HUES64 (cell line): ENCODE measurements around the gene RNU6-1.
A peak's percentile ranks its signal among the peaks of the same experiment; 100 is the strongest.

Experiments used
- H3K27ac ChIP-seq: 2 replicates; pipeline ENCODE4 v1.7.0; 2013; ENCODE audit warnings: low read depth, low read length, inconsistent platforms
- H3K27me3 ChIP-seq: 2 replicates; pipeline ENCODE4 v1.6.1; 2013; ENCODE audit warnings: mild to moderate bottlenecking, low read length; ENCODE audit not compliant: insufficient read depth
- H3K36me3 ChIP-seq: 2 replicates; pipeline ENCODE4 v1.6.1; 2013; ENCODE audit warnings: mild to moderate bottlenecking, low read length; ENCODE audit not compliant: insufficient read depth
- H3K4me1 ChIP-seq: 2 replicates; pipeline ENCODE4 v1.6.1; 2013; ENCODE audit warnings: mild to moderate bottlenecking, low read length, moderate library complexity; ENCODE audit not compliant: insufficient read depth
- H3K4me3 ChIP-seq: 2 replicates; pipeline ENCODE4 v1.5.1; 2013; ENCODE audit warnings: mild to moderate bottlenecking, low read length, moderate library complexity
- H3K9ac ChIP-seq: 2 replicates; pipeline ENCODE4 v1.6.1; 2013; ENCODE audit warnings: mild to moderate bottlenecking, low read depth, low read length
- H3K9me3 ChIP-seq: 2 replicates; pipeline ENCODE4 v1.6.1; 2013; ENCODE audit warnings: low read depth, low read length; ENCODE audit not compliant: insufficient read depth
- WGBS: fragments of 150-250, 120-280 bp; methylation state at CpG from one replicate; pipeline ENCODE4 v1.1.7; 2013; ENCODE audit warnings: missing lambda C conversion rate; 5-methylcytosine and 5-hydroxymethylcytosine counted together

The RNU6-1 gene

GRCh38 chr15:67824197-67824968 is 15.5 kb downstream of the RNU6-1 start:
- Histone ChIP-seq H3K9ac (no peak overlapping the region), H3K4me3 (peak overlapping the region; percentile 3; the same call in 1 of the 2 replicates), H3K4me1 (peaks cover 12% of the 10 kb centered on the region), H3K27me3 (peaks cover 99% of the 10 kb centered on the region), H3K9me3 (no peaks in the 10 kb centered on the region), H3K27ac (no peak overlapping the region), H3K36me3 (no peaks in the 10 kb centered on the region)
- WGBS = 13% methylated on average over 21 of the region's 21 CpGs

- WGBS = 2% methylated on average over 93 of the region's 94 CpGs
Observed at GRCh38 chr15:67823314-67824196, 16.3 kb downstream of the RNU6-1 start.

GRCh38 chr15:67822537-67823313 is 17.1 kb downstream of the RNU6-1 start:
- H3K27ac ChIP-seq = no peak overlapping the region
- peaks cover 7% of the 10 kb centered on the region; the same call in 1 of the 2 replicates for H3K4me1 ChIP-seq
- H3K9me3 ChIP-seq = no peaks in the 10 kb centered on the region
- no peak overlapping the region for H3K9ac ChIP-seq
- peak overlapping the region; percentile 9 for H3K4me3 ChIP-seq
- 4% methylated on average over 46 of the region's 46 CpGs for WGBS
- peaks cover 98% of the 10 kb centered on the region for H3K27me3 ChIP-seq
- no peaks in the 10 kb centered on the region for H3K36me3 ChIP-seq

More at GRCh38 chr15:67823314-67824196, 16.3 kb downstream of the RNU6-1 start:
- H3K27me3 ChIP-seq = peaks cover 98% of the 10 kb centered on the region
- peaks cover 8% of the 10 kb centered on the region; the same call in 1 of the 2 replicates for H3K4me1 ChIP-seq
- H3K9ac ChIP-seq = no peak overlapping the region
- H3K27ac ChIP-seq = no peak overlapping the region
- H3K36me3 ChIP-seq = no peaks in the 10 kb centered on the region
- H3K9me3 ChIP-seq = no peaks in the 10 kb centered on the region
- peak overlapping the region; percentile 9 for H3K4me3 ChIP-seq

- no peak overlapping the region for H3K9ac ChIP-seq
- 3% methylated on average over 43 of the region's 43 CpGs for WGBS
- peak overlapping the region; percentile 24 for H3K4me3 ChIP-seq
- peaks cover 96% of the 10 kb centered on the region for H3K27me3 ChIP-seq
- H3K9me3 ChIP-seq = no peaks in the 10 kb centered on the region
- H3K4me1 ChIP-seq = peaks cover 7% of the 10 kb centered on the region; the same call in 1 of the 2 replicates
- no peaks in the 10 kb centered on the region for H3K36me3 ChIP-seq
- no peak overlapping the region for H3K27ac ChIP-seq
Observed at GRCh38 chr15:67821784-67822440, 17.9 kb downstream of the RNU6-1 start.

DNA sequence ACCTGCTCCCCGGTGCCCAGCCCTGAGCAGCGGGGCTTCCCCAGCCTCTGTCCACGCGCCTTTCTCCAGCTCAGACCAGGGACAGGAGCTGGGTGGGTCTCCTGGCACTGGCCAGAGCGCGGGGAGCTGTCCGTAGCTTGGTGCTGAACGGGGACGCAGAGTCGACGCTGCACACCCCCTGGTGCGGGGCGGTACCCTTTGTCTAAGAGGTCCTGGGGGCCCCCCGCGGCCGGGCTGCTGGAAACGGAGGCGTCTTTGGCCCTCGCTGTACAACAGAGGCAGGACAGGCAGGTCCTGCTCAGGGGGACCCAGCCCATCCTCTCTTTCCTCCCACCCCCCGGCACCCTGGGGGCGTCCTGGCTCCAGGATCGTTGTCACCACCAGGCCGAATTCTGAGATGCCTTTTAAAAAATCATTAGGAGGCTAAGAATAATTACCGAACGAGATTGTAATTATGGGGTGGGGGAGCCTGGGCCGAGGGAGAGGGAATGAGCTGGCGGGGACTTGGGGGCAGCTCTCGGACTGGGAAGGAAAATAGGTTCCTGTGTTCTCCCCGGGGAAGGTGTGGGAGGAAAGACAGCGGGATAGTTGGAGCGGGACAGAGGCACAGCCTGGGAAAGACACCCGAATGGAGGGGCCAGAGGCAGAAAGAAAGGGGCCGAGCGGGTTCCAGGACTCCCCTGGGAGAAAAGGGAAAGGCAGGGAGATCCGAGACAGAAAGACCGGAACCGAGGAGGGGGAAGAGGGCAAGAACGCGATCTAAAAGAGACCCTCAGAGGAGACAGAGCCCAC is 18.7 kb downstream of the RNU6-1 start:
- Histone ChIP-seq H3K9ac (no peak overlapping the region), H3K36me3 (no peaks in the 10 kb centered on the region), H3K9me3 (peaks cover 5% of the 10 kb centered on the region; the same call in 1 of the 2 replicates), H3K27ac (no peak overlapping the region), H3K27me3 (peaks cover 89% of the 10 kb centered on the region), H3K4me1 (peaks cover 7% of the 10 kb centered on the region; the same call in 1 of the 2 replicates), H3K4me3 (peak overlapping the region; percentile 24)
- 5% methylated on average over 39 of the region's 39 CpGs for WGBS

DNA sequence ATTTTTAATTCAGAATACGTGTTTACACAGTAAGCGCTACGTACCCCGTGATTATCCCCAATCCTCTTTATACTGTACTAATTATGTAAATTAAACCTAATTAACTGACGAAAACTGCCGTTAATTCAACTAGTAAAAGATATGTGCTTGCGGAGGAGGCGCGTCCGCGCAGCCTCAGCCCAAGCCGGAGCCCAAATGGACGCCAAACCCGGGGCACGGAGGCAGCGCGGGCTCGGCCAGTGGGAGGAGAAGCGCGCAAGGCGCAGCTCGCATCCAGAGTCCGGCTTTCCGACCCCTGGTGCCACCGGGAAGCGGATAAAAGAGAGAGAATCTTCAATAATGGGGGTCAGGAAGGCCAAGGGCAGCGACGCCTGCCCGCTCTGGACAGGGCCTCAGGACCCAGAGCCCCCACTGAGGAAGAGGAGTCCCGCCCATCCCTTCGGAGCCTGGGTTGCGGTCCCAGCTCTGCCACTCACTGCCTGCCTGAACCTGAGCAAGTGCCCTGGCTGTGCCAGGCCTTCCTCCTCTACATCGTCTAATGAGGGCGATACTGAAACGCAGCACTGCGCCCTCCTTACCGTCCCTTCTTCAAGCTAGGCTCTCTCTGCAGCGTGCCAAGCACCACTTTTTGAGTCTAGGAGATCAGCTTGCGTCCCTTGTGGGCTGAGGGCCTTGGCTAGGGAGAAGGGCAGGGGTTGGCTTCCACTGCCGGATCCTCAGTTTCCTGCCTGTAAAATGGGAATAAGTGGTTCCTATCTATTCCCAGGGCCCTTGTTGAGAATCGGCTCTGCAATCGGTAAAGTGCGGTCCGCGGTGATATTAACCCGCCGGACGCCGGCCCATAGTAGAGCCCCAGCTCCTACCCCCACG is 19.5 kb downstream of the RNU6-1 start:
- H3K27me3 ChIP-seq = peaks cover 81% of the 10 kb centered on the region
- H3K4me1 ChIP-seq = peaks cover 7% of the 10 kb centered on the region; the same call in 1 of the 2 replicates
- H3K27ac ChIP-seq = no peak overlapping the region
- H3K9ac ChIP-seq = no peak overlapping the region
- no peaks in the 10 kb centered on the region for H3K36me3 ChIP-seq
- 45% methylated on average over 49 of the region's 50 CpGs for WGBS
- peak overlapping the region; percentile 3; the same call in 1 of the 2 replicates for H3K4me3 ChIP-seq
- H3K9me3 ChIP-seq = peaks cover 7% of the 10 kb centered on the region; the same call in 1 of the 2 replicates

DNA sequence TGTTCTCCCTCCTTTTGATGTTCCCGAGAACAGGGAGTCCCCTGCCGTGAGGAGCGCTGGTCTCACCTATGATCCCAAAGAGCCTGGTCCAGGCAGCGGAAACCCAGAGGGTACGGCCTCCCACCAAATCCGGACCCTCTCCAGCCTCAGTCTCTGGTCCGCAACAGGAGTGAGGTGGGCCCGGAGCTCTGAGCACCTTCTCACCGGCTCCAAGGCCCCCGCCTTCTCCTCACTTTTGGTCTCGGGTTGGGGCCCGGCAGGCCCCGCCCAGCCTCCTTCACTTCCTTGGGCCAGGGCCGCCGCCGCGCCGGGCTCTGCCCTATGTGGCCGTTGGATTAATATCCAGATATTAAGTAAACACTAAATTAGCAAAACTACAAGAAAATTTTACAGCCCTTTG is 20.2 kb downstream of the RNU6-1 start:
- 57% methylated on average over 19 of the region's 19 CpGs for WGBS
- Histone ChIP-seq H3K9me3 (peaks cover 7% of the 10 kb centered on the region; the same call in 1 of the 2 replicates), H3K4me1 (peaks cover 7% of the 10 kb centered on the region; the same call in 1 of the 2 replicates), H3K9ac (no peak overlapping the region), H3K27me3 (peaks cover 75% of the 10 kb centered on the region), H3K4me3 (peak overlapping the region; percentile 3; the same call in 1 of the 2 replicates), H3K36me3 (no peaks in the 10 kb centered on the region), H3K27ac (no peak overlapping the region)

DNA sequence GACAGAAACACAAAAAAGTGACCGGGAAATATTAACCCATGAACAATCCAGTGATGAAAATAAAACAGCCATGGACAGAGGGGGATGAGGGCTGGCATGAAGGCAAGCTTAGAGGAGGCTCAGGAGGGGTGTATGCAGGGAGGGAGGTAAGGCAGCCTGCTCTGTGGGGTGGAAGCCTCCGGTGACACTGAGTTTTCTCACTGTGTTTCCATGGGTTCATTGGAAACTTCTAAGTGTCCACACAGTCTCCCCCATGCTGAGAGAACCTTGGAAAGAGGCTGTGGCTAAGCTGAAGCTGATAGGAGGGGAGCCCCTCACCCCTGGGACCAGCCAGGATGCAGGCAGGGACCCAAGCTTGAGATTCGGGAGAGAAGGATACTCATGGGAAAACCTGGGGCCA is 21.4 kb downstream of the RNU6-1 start:
- no peak overlapping the region for H3K9ac ChIP-seq
- H3K36me3 ChIP-seq = no peaks in the 10 kb centered on the region
- H3K9me3 ChIP-seq = peaks cover 7% of the 10 kb centered on the region; the same call in 1 of the 2 replicates
- peaks cover 63% of the 10 kb centered on the region for H3K27me3 ChIP-seq
- H3K27ac ChIP-seq = no peak overlapping the region
- H3K4me3 ChIP-seq = no peak overlapping the region
- WGBS = 87% methylated on average over 3 of the region's 3 CpGs
- peaks cover 7% of the 10 kb centered on the region; the same call in 1 of the 2 replicates for H3K4me1 ChIP-seq

DNA sequence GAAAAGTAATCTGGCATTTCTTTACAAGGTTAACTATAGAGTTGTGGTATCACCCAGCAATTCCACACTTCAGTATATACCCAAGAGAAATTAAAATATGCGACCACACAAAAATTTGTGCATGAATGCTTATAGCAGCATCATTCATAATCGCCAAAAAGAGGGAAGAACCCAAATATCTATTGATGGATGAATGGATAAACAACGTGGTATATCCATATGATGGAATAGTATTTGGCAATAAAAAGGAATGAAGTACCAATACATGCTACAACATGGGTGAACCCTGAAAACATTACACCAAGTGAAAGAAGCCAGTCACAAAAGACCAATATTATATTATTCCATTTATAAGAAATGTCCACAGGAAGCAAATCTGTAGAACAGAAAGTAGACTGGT is 23.2 kb downstream of the RNU6-1 start:
- 98% methylated on average over 3 of the region's 3 CpGs for WGBS
- Histone ChIP-seq H3K27me3 (peaks cover 45% of the 10 kb centered on the region), H3K9ac (no peak overlapping the region), H3K4me1 (peaks cover 7% of the 10 kb centered on the region; the same call in 1 of the 2 replicates), H3K27ac (no peak overlapping the region), H3K4me3 (no peak overlapping the region), H3K9me3 (peaks cover 7% of the 10 kb centered on the region; the same call in 1 of the 2 replicates), H3K36me3 (no peaks in the 10 kb centered on the region)
